DMS53 treated with DMSO at 0.1 percent for 48 hours (cell line): Measurements from ENCODE around the gene ALG14.
"Not testable (repeated sequence)": the region's sequence is repeated elsewhere in the genome, so short reads cannot be mapped to it uniquely, and the experiment has no call there.

ENCODE experiments used
- DNase-seq: peaks from one replicate; lab custom pipeline; 2025; ENCODE audit not compliant: unreplicated experiment; lab: John Stamatoyannopoulos, UW

Gene ALG14

GRCh38 chr1:95088303-95088702 lies 15.6 kb upstream of the ALG14 start:
- DNase-seq: no peak

GRCh38 chr1:95086949-95087533 lies 14.3 kb upstream of the ALG14 start:
- no peak for DNase-seq

GRCh38 chr1:95085376-95085775 lies 12.6 kb upstream of the ALG14 start:
- DNase-seq: no peak

- DNase-seq: peak; percentile 90
Observed at GRCh38 chr1:95084317-95085176, 11.8 kb upstream of the ALG14 start.

- DNase-seq: no peak
Observed at GRCh38 chr1:95080879-95081278, 8.1 kb upstream of the ALG14 start.

- no peak for DNase-seq
Observed at GRCh38 chr1:95080446-95080845, 7.7 kb upstream of the ALG14 start.

GRCh38 chr1:95076034-95076433 lies 3.3 kb upstream of the ALG14 start:
- no peak for DNase-seq

GRCh38 chr1:95073446-95073845 lies 695 bp upstream of the ALG14 start:
- DNase-seq: no peak

- peak; percentile 59 for DNase-seq
Observed at GRCh38 chr1:95072117-95072516, 634 bp downstream of the ALG14 start.

GRCh38 chr1:95071539-95071938 lies 1.2 kb downstream of the ALG14 start:
- DNase-seq: no peak

GRCh38 chr1:95069710-95070093 lies 3.0 kb downstream of the ALG14 start:
- no peak for DNase-seq

GRCh38 chr1:95068956-95069709 lies 3.6 kb downstream of the ALG14 start:
- DNase-seq: peak; percentile 90

- DNase-seq: no peak
Observed at GRCh38 chr1:95067568-95067967, 5.2 kb downstream of the ALG14 start.

GRCh38 chr1:95067062-95067461 lies 5.7 kb downstream of the ALG14 start:
- DNase-seq: no peak

- DNase-seq: no peak
Observed at GRCh38 chr1:95061445-95062006, 11.2 kb downstream of the ALG14 start.

- DNase-seq: no peak
Observed at GRCh38 chr1:95058974-95059373, 13.8 kb downstream of the ALG14 start.

GRCh38 chr1:95057351-95057750 lies 15.4 kb downstream of the ALG14 start:
- no peak for DNase-seq

GRCh38 chr1:95049935-95050334 lies 22.8 kb downstream of the ALG14 start:
- DNase-seq: no peak

GRCh38 chr1:95048317-95048716 lies 24.4 kb downstream of the ALG14 start:
- DNase-seq: no peak

- not testable (repeated sequence) for DNase-seq
Observed at GRCh38 chr1:95047624-95048023, 25.1 kb downstream of the ALG14 start.

GRCh38 chr1:95046359-95046758 lies 26.4 kb downstream of the ALG14 start:
- no peak for DNase-seq
